Stimulated activated CD4-positive, alpha-beta T cell treated with anti-CD3 and anti-CD28 coated beads, Interleukin-2, amount 100 ng/mL, for 24 hours (primary cell): ENCODE measurements around the gene PLLP.

Source experiments
- DNase-seq, 2 donors: peaks; one replicate each; pipeline ENCODE4 v3.0.0-alpha.2; 2020

Gene PLLP

DNA sequence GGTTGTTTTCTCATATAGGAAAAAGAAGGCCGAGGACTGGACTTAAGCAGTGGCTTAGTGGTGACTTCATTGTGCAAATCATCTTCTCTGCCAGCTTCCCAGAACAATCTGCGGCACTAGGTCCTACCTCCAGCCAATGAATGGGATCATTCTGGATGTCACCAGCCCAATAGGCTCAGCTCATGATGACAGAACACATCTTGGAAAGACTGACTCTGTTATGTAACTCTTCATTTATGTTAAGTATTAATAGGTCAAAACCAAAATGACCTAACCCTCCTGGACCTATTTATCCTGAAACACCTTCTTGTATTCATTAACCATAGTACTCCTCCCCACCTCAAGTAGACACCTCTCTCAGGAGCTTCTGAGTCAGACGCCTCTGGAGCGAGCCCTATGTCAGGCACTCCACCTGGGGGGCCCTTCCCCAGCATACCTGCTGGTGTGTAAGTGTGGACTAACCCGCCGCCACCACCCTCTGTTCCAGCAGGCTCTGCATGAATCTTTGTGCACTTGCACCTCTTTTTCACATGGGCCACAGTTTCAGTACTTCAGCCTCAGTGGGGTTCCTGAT is 32.2 kb downstream of the PLLP start:
- no peak for DNase-seq

DNA sequence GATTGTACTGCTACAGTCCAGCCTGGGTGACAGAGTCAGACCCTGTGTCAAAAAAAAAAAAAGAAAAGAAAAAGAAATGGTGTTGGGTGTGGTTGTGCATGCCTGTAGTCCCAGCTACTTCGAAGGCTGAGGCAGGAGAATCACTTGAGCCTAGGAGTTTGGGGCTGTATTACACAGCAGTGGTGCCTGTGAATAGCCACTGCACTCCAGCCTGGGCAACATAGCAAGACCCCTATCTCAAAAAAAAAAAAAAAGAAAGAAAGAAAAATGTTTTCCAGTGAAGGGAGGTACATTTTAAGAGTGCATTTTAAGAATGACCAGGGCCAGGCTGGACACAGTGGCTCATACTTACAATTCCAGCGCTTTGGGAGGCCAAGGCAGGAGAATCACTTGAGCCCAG is 33.1 kb downstream of the PLLP start:
- DNase-seq: no peak

DNA sequence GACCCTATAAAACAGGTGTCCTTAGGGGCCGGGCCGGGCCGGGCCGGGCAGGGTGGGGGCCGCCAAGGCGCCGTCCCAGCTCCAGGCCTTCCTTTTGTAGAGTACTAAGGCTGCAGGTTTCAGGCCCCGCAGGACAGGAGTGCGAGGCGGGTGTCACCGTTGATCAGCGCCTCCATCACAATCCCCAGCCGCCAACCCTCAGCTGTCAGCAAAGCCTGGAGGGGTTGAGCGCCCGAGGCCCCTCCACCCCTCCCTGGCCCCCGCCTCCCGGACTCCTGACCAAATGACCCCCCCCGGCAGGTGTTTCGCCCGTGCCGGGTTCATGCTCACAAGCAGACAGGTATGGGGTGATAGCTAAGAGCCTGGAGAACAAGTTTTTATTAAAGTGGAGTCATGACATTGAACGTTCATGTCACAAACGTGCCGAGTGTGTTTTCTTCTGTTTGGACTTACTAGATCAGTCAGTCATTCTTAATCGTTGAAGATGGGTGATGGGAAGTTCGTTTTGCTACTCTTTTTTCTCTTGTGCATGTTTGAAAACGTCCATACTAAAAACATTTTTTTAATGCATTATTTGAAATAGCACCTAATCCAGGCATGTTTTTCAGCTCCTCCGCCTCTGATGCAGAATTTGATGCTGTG is 38.9 kb downstream of the PLLP start:
- peak in 1 of 2 donors; percentile 38 for DNase-seq

DNA sequence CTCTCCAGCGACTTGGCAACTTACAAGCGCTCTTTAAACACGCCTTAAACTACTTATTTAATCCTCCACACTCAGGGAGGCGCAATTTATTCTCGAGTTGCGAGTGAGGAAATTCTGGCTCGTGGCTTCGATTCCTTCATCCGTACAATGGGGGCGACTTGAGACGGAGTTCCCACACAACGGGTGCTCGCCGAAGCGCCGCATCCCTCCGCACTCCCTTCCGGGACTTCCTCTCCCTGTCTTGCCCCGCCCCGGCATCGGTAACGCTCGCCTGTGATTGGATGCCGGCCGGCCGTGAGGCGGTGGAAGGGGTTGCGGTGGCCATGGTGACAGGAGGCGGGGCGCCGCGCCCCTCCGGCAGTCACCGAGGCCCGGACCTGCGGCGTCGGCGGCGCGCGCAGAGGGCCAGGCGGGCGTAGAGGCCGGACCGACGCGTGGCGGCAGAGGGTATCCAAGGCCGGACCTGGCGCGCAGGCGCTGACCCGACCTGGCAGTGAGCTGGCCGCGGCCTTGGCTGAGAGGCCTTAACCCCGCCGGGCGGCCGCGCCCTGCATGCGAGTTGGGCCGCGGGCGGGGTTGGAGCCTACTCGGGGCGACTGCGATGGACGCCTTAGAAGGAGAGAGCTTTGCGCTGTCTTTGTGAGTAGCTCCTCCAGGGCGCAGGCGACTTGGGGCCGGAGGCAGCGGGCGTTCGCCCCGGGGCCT is 39.6 kb downstream of the PLLP start, which contains the start of gene ARL2BP:
ARL2BP (plus strand) TSS at position 493 of the 705 bp plus-strand sequence; CDS start at position 602, 109 bp downstream.
- DNase-seq: peak; percentile 98

DNA sequence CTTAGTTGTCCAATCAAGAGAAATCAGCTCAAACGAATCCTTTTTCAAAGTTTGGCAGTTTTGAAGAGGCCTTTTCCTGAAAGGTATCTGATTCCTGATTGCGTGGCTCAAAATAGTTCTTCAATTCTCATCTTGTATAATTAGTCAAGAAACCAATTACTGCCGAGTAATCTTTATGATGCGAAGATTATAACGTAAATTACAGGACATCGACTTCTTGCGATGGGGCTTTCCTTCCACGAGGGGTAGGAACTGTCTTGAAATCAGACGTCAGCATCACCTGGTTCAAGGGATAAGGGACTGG is 40.1 kb downstream of the PLLP start:
- no peak for DNase-seq

DNA sequence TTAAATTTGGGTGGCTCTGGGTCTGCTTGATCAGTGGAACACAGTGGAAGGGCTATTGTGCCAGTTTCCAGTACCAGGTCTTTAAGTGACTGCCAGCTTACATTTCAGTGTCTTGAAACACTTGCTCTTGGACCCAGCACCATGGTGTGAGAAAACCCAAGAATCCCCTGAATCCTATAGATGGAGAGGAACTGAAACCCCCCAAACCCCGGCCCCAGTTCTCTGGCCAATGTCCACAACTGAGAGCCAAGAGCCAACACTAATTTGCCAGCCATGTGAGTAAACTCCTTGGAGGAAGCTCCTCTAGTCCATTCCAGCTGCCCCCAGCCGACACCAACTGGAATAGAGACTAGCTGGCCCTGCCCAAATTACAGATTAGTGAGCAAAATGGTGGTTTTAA is 41.8 kb downstream of the PLLP start:
- DNase-seq: no peak

DNA sequence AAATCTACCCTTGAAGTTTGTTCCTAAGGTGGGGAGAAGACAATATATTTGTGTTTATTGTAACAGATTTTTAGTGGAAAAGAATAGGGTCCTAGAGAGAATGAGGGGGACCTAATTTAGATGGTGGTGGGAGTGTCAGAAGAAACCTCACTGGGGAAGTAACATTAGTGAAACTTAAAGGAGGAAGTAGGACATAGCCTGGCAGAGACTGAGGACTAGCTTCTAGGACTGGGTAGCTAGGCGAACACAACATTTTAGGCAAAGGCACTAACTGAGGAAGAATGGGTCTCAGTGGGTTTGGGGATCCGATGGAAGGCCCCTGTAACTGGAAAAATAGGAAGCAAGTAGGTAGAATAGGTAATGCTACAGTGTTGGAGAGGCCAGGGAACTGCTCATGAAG is 43.6 kb downstream of the PLLP start:
- no peak for DNase-seq

DNA sequence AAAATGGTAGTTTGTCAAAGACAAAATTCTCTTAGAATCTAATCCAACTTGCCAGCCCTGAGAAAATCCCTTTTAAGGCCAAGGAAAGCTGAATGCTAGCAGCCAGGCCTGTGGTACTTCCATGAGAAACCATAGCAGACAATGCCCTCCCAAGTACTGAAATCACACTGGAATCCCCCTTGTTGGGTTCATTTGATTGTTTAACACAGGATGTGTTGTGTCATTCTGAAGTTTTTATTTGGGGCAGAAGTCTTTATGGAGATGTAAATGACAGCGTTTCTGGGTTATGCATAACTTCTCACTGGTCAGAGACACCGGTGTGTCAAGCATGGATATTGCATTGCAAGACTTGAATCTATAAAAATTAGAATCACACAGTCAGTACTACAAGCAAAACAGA is 45.4 kb downstream of the PLLP start:
- no peak for DNase-seq

DNA sequence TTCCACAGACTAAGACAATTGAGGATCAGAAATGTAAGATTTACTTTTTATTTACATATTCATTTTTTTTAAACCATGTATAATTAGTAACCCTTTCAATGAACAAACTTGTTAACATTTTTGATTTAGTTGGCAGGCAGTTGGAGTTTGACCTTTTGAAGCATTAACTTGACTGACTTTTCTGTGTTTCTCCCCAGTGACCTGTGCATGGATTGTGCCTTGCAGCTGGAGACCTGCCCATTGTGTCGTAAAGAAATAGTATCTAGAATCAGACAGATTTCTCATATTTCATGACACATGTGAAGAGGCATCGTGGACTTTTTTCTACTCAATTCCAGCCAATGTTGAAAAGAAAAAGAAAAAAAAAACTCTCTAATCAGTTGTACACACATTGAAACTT is 45.8 kb downstream of the PLLP start:
- no peak for DNase-seq

DNA sequence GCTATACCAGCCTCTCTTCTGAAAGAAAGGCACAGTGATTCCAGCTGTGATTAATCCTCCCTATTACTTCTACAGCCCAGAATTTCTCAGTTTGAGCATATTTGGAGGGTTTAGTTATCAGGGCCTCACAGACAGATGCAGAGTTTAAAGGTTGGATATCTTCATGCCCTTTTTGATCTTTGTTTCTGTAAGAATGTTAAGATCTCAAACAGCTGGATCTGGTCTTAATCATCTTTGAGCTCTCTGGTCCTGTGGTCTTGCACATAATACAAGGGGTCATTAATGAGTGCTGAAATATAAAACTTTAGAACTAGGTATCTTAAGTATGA is 48.5 kb downstream of the PLLP start:
- no peak for DNase-seq

DNA sequence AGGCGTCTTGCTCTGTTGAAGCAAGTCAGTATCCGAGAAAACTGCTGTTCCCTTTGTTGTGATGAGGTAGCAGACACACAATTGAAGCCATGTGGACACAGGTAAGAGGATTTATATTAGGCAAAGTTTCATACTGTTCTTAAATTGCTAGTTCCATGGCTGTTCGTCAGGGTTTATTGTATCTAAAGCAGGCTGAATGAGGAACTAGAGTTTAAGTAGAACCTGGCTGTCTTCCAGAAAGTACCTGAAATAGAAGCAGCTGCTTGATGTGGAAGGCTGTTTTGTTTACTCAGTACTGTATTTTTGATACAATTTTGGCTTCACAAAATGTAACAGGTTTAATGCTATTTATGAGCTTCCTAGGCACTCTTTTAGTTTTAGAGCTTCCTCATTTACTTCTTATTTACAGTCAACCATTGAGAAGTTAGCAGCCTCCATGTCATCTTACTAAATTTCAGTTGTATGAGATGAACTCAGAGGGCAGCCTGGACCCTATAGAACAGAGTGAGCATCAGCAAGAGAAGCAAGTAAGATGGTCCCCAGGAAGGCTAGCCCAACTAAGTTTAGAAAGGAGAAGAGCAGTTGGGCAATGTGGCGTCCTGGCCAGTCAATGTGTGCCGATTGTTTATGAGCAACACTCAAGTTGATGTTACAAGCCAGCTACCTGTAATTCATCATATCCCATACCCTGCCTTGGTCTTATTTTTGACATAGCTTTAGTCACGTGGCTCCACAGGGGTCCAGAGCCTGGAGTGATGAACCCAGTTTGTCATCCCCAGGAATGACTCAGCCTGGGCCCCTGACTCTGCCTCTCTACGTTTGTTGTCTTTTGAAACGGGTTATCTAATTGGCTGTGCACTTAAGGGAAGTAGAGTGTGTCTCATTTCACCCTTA is 49.1 kb downstream of the PLLP start:
- DNase-seq: peak in 1 of 2 donors; percentile 22

DNA sequence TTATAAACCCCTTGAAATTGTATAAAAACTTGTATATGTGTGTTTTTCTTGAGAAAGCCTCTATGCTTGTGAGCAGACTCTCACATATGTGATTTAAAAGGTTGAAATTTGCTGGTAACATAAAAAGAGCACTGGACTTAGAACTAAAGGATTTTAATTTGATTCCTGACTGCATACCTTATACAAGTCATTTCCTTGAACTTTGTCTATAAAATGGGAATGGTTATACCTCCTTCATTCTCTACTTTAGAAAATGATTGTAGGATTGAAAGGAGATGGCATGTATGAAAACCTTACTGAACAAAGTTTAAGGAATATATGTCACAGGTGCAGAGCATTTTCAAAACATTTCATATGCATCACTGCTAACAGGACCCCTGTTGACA is 49.8 kb downstream of the PLLP start:
- DNase-seq: no peak

DNA sequence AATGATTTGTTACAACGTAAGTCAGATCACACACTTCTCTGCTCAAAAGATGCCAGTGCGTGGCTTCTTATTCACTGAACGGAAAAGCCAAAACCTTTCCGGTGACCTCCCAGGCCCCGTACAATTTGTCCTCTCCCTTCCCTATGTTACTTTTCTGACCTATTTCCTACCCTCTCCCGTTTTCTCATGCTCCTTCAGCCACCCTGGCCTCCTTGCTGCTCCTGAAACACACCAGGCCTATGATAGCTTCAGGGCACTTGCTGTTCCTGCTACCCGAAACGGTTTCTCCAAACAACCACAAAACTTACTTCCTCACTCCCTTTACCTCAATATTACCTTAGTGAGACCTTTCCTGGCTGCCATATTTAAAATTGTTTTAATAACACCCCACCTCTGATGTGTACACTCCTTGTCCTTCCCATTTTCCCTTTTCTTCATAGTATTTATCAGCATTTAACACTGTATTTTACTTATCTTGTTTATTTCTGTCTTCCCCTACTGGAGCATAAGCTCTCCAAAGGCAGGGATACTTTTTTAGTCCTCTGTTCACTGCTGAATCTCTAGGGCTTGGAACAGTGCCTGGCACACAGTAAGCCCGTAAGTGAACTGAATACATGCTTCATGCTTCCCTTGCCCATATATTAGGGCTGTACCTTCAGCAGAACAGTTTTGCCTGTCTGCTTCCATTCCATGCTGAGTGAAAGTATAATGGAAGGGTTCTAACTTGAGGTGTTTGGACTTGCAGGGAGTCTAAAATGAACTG is 50.3 kb downstream of the PLLP start:
- DNase-seq: no peak

DNA sequence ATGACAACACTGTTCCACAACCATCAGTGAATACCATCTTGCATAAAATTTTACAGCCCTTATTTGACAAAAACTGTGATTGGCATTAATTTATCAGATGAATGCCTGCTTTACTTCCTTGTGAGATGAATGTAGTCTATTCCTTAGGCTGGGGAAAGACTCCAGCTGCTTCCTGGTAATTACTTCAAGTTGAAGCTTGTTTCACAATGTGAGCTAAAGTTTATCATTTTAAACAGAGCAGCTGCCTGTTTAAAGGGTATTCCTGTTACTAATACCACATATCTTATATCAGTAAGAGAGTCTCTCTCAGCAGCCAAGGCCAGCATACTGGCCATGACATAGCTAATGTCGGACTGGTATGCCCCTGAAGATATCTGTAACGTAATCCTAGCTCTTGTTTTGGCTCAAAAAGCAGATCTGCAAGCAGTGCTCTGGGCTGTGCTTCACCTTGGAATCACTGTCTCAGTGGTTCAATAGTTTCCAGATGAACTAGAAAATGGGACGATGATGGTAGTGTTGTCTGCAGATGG is 52.6 kb downstream of the PLLP start:
- no peak for DNase-seq

DNA sequence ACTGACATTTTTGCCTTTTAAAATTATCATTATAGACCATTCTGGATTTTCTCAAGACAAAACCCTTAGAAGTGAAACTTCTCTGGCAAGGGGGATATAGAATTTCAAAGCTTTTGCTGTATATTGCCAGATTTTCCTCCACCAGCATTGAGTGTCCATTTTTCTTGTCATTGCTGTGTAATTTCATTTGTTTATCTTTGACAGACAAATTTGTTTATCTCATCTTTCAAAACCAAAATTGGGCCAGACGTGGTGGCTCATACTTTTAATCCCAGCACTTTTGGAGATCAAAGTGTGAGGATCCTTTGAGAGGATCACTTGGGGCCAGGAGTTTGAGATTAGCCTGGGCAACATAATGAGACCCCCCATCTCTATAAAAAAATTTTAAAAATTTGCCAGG is 55.4 kb downstream of the PLLP start:
- no peak for DNase-seq

DNA sequence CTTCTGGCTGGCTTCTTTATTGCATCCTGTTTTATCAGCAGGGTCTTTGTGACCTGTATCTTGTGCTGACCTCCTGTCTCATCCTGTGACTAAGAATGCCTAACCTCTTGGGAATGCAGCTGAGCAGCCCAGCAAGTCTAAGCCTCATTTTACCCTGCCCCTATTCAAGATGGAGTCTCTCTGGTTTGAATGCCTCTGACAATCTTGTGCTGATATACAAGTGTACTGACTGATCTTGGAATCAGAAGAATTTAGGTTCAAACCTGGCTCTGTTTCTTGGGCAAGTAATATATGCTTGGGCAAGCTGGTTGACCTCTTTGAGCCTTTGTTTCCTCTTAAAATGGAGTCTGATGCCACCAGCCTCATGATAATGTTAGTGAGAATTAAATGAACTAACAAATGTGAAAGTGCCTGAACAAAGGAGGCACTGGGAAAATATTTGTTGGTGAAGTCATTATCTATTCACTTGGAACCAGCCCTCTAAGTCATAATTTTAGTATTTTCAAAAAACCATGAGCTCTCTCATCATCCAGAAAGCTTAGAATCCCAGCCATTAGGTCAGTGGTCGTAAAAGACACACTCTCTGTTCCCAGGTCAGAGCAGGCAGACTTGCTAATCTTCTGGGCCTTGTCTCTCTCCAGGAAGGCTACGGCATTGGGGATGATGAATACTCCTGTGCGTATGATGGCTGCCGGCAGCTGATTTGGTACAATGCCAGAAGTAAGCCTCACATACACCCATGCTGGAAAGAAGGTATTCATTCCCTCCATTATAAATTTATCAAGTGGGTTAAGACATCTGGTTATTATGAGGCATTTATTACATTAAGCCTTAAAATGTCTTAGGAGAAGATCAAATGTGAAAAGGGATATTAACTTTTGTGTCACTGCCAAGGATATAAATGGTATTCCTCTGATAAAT is 57.5 kb downstream of the PLLP start:
- no peak for DNase-seq

DNA sequence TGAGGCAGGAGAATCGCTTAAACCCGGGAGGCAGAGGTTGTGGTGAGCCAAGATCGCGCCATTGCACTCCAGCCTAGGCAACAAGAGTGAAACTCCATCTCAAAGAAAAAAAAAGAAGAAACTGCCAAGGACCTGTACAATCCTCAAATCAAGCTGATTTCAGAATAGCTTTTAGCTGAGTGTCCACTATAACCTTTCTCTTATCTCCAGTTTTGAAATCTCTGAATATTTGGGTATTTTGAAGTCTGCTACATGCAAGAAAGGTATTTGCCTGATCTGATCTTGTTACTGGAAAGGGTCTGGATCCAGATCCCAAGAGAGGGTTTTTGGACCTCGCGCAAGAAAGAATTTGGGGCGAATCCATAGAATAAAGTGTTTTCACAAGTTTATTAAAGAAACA is 58.5 kb downstream of the PLLP start:
- no peak for DNase-seq

DNA sequence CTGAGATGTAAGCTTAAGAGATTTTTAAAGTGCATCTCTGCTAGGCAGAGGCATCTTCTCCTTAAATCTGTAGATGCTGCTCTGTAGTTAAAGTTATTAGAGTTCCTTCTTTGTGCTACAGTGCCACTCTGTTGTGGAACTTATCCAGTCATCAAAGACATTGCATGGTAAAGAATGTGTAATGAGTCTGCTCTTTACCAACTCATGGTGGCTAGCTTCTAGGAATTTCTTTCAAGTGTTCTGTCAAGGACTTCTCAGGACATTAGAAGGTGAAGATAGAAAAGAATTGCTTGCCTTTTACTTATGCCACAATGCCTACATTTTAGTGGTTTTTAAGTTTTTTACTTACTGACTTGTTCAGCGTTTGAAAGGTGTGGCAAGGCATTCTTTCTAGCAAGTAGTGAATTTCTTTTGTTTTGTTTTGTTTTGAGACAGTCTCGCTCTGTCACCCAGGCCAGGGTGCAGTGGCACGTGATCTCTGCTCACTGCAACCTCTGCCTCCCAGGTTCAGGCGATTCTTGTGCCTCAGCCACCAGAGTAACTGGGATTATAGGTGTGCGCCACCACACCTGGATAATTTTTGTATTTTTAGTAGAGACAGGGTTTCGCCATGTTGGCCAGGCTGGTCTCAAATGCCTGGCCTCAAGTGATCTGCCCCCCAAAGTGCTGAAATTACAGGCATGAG is 59.7 kb downstream of the PLLP start:
- DNase-seq: no peak

DNA sequence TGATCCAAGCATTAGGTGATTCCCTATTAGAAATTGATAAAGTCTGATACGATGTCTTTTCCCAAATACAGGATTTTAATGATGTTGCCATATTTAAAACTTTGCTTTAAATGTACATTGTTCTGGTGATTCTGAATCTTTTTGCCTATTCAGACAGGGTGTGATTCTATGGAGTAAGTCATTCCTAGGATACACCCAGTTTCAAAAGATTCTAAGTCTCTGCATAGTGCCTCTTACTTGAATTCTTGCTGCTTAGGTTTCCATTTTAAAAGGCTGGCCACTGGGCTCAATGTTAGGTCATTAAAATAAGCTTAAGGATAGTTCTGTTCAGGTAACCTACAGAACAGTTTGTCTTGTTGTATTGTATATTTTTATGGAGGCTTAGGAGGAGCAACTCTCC is 61.4 kb downstream of the PLLP start:
- no peak for DNase-seq

DNA sequence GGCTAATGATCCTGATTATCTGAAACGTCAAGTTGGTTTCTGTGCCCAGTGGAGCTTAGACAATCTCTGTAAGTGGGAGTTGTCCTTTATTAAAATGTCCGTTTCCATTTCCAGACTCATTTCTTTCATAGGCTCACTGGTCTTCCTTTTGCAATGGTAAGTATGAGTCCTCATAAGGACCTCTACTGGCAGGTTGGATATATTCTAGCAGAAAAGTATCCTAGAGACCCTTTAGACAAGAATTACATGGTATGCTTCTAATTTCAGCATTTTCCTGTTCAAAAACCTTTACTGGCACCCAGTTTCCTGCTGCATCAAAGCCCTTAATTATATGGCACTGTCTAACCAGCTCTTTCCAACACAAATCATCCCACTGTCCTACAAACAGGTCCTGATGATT is 67.5 kb downstream of the PLLP start:
- no peak for DNase-seq

DNA sequence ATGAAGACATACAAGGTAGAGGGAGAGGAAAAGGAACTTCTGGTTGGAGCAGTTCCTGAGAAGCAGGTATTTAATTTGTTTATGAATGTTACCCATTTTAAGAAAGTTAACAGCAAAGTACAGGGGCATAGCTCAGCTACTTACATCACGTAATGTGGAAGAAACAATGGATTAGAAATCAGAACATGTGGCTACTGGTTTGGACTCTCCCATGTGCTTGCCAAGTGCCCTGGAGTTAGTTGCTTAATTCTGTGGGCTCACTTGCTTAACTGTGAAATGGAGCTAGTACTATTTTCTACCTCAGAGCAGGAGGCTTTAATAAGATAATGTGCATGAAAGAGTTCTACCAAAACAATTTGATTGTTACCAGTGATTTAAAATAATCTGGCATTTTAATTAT is 71.0 kb downstream of the PLLP start:
- DNase-seq: no peak
